Fibroblast of lung (primary cell): ENCODE data around the gene EREG. TPM values are rescaled to one million over a fixed set of nuclear protein-coding genes. Genes with fewer than 3 reads are reported as not detected.
A peak's percentile ranks its signal among the peaks of the same experiment; 100 is the strongest.

ENCODE experiments used
- DNase-seq, 2 donors: peaks; one replicate each; pipeline versions ENCODE4 v3.0.0 to v3.0.0-alpha.2; 2010; ENCODE audit warnings: low read depth in 2 of 2
- H2AFZ ChIP-seq: 2 replicates; pipeline ENCODE4 v1.5.1; 2012; ENCODE audit warnings: low read length, control low read depth, inconsistent platforms
- H3K27ac ChIP-seq: 2 replicates; pipeline ENCODE4 v1.5.1; 2011; ENCODE audit warnings: low read length, control low read depth; ENCODE audit not compliant: insufficient read depth
- H3K27me3 ChIP-seq: 2 replicates; pipeline ENCODE4 v1.5.1; 2011; ENCODE audit warnings: mild to moderate bottlenecking, low read length; ENCODE audit not compliant: control insufficient read depth, insufficient read depth
- H3K36me3 ChIP-seq: 2 replicates; pipeline ENCODE4 v1.5.1; 2011; ENCODE audit warnings: low read length; ENCODE audit not compliant: control insufficient read depth, insufficient read depth
- H3K4me1 ChIP-seq: 2 replicates; pipeline ENCODE4 v1.5.1; 2011; ENCODE audit warnings: low read length; ENCODE audit not compliant: control insufficient read depth, insufficient read depth; ENCODE audit errors: extremely low read depth
- H3K4me2 ChIP-seq: 2 replicates; pipeline ENCODE4 v1.5.1; 2011; ENCODE audit warnings: low read length, control low read depth; ENCODE audit not compliant: insufficient read depth; ENCODE audit errors: extremely low read depth
- H3K4me3 ChIP-seq, 4 experiments: fragments of 200-600 bp in 1 of 4; sonication (generic) in 1 of 4; replicated peaks in 1 of 4; 2 replicates each; pipeline ENCODE4 v1.5.1; 2011 to 2016; ENCODE audit warnings: low read length in 4 of 4, low read depth in 3 of 4, mild to moderate bottlenecking in 3 of 4, control low read depth in 2 of 4, inconsistent platforms in 1 of 4, mixed read lengths in 1 of 4; ENCODE audit not compliant: insufficient read depth in 1 of 4; ENCODE audit errors: control extremely low read depth in 1 of 4
- H3K79me2 ChIP-seq: 2 replicates; pipeline ENCODE4 v1.5.1; 2012; ENCODE audit warnings: mild to moderate bottlenecking, low read length, inconsistent platforms; ENCODE audit not compliant: control insufficient read depth, insufficient read depth
- H3K9ac ChIP-seq: 2 replicates; pipeline ENCODE4 v1.5.1; 2011; ENCODE audit warnings: mild to moderate bottlenecking, low read length, control low read depth; ENCODE audit not compliant: insufficient read depth
- H3K9me3 ChIP-seq: 2 replicates; pipeline ENCODE4 v1.5.1; 2012; ENCODE audit warnings: low read depth, low read length; ENCODE audit not compliant: control insufficient read depth, insufficient read depth
- H4K20me1 ChIP-seq: 2 replicates; pipeline ENCODE4 v1.5.1; 2011; ENCODE audit warnings: low read length; ENCODE audit not compliant: control insufficient read depth, insufficient read depth; ENCODE audit errors: extremely low read depth
- EZH2 ChIP-seq: IDR thresholded peaks from 2 replicates; pipeline ENCODE4 v1.5.1; 2012; ENCODE audit warnings: low read length, control low read depth, mild to moderate bottlenecking; ENCODE audit errors: missing control alignments
- polyA plus RNA-seq, 2 donors: library from polyadenylated mRNA; depleted of rRNA in 1 of 2; stranded (reverse) in 1 of 2; unstranded in 1 of 2; fragments of >200 nt; gene quantifications; 2 replicates each; pipeline ENCODE4 v1.2.1, GENCODE V29; 2011 to 2012; ENCODE audit warnings: missing spikeins in 1 of 2
- total RNA-seq: library from RNA; depleted of rRNA; stranded (reverse); fragments of >200 nt; gene quantifications from 2 replicates; pipeline ENCODE4 v1.2.1, GENCODE V29; 2014
- TF ChIP-seq, protein P1 (sequence below), 2 donors: IDR thresholded peaks in 1 of 2; conservative IDR thresholded peaks in 1 of 2; 1 replicate in 1 of 2; 2 replicates in 1 of 2; pipeline ENCODE4 v1.5.1; 2011 to 2012; ENCODE audit warnings: low read length in 2 of 2, control low read depth in 1 of 2, inconsistent platforms in 1 of 2, low read depth in 1 of 2, mild to moderate bottlenecking in 1 of 2

EREG gene
- total and polyA plus RNA-seq, 2 donors (not counting 1 experiment from before 2014, with no cell fraction given), result 0.41 to 9.9 TPM

DNA sequence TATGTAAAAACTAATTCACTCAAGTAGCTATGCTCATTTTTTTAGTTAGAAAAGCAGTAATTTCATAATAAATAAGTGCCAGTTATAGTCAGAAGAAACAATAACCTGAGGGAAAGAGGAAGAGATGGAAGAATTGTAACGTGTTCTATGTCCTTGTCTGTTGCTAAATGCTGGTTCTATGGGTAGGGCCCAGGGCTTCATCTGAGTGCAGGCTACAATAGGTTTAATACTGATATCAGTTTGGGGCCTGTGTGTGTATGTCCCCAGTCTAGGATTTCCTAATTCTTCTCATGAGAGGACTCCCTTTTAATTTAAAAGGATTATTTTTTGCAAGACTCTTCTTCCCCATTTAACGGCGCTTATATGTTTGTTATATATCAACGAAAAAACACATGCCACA, 3.3 kb upstream of the EREG start:
- no peak overlapping the region for H3K4me3 ChIP-seq
- no peaks in the 10 kb centered on the region for H3K9me3 ChIP-seq
- no peaks in the 10 kb centered on the region for H3K79me2 ChIP-seq
- no peaks in the 10 kb centered on the region for H3K27me3 ChIP-seq
- no peak for DNase-seq
- no peak overlapping the region for H3K9ac ChIP-seq
- H3K4me1 ChIP-seq, result no peaks in the 10 kb centered on the region
- H2AFZ ChIP-seq, result no peak overlapping the region
- no peaks in the 10 kb centered on the region for H3K36me3 ChIP-seq
- no peak overlapping the region for H3K27ac ChIP-seq
- no peak for TF ChIP-seq EZH2
- TF ChIP-seq, protein P1, sequence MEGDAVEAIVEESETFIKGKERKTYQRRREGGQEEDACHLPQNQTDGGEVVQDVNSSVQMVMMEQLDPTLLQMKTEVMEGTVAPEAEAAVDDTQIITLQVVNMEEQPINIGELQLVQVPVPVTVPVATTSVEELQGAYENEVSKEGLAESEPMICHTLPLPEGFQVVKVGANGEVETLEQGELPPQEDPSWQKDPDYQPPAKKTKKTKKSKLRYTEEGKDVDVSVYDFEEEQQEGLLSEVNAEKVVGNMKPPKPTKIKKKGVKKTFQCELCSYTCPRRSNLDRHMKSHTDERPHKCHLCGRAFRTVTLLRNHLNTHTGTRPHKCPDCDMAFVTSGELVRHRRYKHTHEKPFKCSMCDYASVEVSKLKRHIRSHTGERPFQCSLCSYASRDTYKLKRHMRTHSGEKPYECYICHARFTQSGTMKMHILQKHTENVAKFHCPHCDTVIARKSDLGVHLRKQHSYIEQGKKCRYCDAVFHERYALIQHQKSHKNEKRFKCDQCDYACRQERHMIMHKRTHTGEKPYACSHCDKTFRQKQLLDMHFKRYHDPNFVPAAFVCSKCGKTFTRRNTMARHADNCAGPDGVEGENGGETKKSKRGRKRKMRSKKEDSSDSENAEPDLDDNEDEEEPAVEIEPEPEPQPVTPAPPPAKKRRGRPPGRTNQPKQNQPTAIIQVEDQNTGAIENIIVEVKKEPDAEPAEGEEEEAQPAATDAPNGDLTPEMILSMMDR (conservative IDR thresholded peaks at IDR 0.05 in 1 of 2, IDR thresholded peaks at IDR 0.05 in 1 of 2; ENCODE audit: low read depth in 1 of 2, low read length in 2 of 2), result no peak
- H3K4me2 ChIP-seq, result no peak overlapping the region
- H4K20me1 ChIP-seq, result no peaks in the 10 kb centered on the region

DNA sequence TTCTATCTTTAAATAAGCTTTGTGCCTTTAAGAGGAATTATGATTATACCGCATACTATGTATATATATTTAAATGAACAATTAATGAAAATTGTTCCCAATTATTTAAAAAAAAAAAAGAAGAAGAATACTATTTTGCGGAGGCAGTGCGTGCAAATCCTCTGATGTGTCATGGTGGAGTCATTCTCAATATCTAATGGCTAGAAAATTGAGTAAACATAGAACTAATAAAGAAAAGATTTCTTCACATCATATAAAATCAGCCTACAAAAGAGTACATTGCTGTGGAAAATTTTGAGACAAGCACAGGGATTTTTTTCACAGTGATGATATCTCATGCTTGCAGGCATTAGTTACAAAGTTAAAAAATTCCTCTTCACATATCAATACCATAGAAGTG, 2.6 kb upstream of the EREG start:
- no peak for DNase-seq
- Histone ChIP-seq H3K36me3 (no peaks in the 10 kb centered on the region), H3K79me2 (no peaks in the 10 kb centered on the region), H3K4me3 (no peak overlapping the region), H3K27me3 (no peaks in the 10 kb centered on the region), H3K9ac (no peak overlapping the region), H3K4me2 (no peak overlapping the region), H3K4me1 (no peaks in the 10 kb centered on the region), H2AFZ (no peak overlapping the region), H3K9me3 (no peaks in the 10 kb centered on the region), H4K20me1 (no peaks in the 10 kb centered on the region), H3K27ac (no peak overlapping the region)
- TF ChIP-seq, protein P1 (conservative IDR thresholded peaks at IDR 0.05 in 1 of 2, IDR thresholded peaks at IDR 0.05 in 1 of 2; ENCODE audit: low read depth in 1 of 2, low read length in 2 of 2), result no peak
- no peak for TF ChIP-seq EZH2

DNA sequence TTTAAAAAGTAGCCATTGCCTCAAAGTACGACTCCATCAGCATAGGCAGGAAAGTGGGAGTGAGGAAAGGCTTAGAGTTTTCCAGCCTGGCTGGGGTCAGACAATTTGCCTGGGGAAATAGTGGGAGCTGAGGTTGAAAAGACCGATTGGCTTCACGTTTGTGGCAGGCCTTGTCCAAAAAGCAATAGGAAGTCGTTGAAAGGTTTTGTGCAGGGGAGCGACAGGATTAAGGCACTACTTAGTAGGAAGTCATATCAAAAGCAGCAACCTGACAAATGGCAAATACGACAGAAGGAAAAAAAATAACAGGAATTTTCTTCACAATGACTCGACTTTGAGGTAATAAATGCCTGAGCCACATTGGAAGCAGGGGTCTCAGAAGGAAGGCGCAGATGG, 691 bp upstream of the EREG start:
- H3K4me3 ChIP-seq, result peak overlapping the region in 1 of 4 experiments; percentile 93
- H3K36me3 ChIP-seq, result no peaks in the 10 kb centered on the region
- H4K20me1 ChIP-seq, result no peaks in the 10 kb centered on the region
- H3K27ac ChIP-seq, result no peak overlapping the region
- peak overlapping the region; percentile 41 for H2AFZ ChIP-seq
- DNase-seq, result no peak
- TF ChIP-seq EZH2, result no peak
- no peaks in the 10 kb centered on the region for H3K4me1 ChIP-seq
- H3K9me3 ChIP-seq, result no peaks in the 10 kb centered on the region
- no peak overlapping the region for H3K9ac ChIP-seq
- no peaks in the 10 kb centered on the region for H3K79me2 ChIP-seq
- H3K4me2 ChIP-seq, result peak overlapping the region; percentile 84
- no peaks in the 10 kb centered on the region for H3K27me3 ChIP-seq
